BJ (cell line): Measurements from ENCODE around the gene KRTAP1-5. TPM values are rescaled to one million over a fixed set of nuclear protein-coding genes. Genes with fewer than 3 reads are reported as not detected.

Experiments used
- CTCF ChIA-PET: fragments of 350-600 bp; formaldehyde crosslinking; extraction: SDS; loops from one replicate; lab custom pipeline; 2021; ENCODE audit warnings: antibody characterized with exemption, inconsistent platforms; lab: Yijun Ruan, JAX
- POLR2A ChIA-PET: fragments of 300-600 bp; sonication (Branson Sonifier 250); formaldehyde crosslinking; extraction: SDS; loops from one replicate; lab custom pipeline; 2021; ENCODE audit warnings: antibody characterized with exemption; lab: Charles Lee
- DNase-seq: peaks from one replicate; pipeline ENCODE4 v3.0.0-alpha.2; 2011; ENCODE audit warnings: low read depth
- H3K27me3 ChIP-seq: 2 replicates; pipeline ENCODE4 v1.6.0; 2011; ENCODE audit warnings: low read length; ENCODE audit not compliant: control insufficient read depth, insufficient read depth
- H3K36me3 ChIP-seq: 2 replicates; pipeline ENCODE4 v1.5.1; 2011; ENCODE audit warnings: low read length; ENCODE audit not compliant: control insufficient read depth, insufficient read depth
- H3K4me3 ChIP-seq: 2 replicates; pipeline ENCODE4 v1.5.1; 2011; ENCODE audit warnings: low read depth, mild to moderate bottlenecking, control low read depth, low read length
- polyA plus RNA-seq: library from polyadenylated mRNA; depleted of rRNA; stranded (reverse); fragments of >200 nt; gene quantifications from 2 replicates; pipeline ENCODE4 v1.2.3, GENCODE V29; 2011
- TF ChIP-seq, protein P1 (sequence below): IDR thresholded peaks from 2 replicates; pipeline ENCODE4 v1.5.1; 2011; ENCODE audit warnings: low read depth, mild to moderate bottlenecking, control low read depth, inconsistent platforms, low read length, moderate library complexity; ENCODE audit not compliant: insufficient read depth

Gene KRTAP1-5
- polyA plus RNA-seq, 1 experiment, result 65.1 TPM

DNA sequence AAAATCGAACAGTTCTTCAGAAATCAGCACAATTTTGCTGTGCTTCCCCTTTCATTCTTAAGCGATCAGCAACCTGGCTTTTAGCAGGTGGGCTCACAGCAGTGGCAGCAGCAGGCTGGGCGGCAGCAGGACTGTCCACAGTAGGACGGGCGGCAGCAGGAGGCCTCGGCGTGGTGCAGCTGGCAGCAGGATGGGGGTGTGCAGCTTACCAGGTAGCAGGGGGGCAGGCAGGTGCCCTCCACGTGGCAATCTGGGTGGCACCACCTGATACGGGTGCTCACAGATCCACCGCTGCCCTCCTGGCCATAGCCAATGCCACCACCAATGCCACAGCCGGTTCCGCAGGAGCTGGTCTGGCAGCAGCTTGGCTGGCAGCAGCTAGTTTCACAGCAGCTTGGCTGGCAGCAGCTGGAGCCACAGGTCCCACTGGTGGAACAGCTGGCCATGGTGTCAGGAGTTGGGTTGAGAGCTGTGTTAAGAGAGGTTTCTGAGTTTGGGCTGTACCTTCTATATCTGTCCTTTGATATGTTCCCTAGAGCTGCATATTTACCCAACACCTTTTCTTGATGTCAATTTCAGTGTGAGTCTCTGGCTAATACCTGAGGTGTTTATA is 2.7 kb upstream of the KRTAP1-5 start, which contains the start of gene KRTAP1-4:
Gene KRTAP1-4, minus strand, starts transcription at position 563 of the 613 bp plus-strand sequence. Its CDS starts 117 bp downstream, at position 446.
- TF ChIP-seq, protein P1, sequence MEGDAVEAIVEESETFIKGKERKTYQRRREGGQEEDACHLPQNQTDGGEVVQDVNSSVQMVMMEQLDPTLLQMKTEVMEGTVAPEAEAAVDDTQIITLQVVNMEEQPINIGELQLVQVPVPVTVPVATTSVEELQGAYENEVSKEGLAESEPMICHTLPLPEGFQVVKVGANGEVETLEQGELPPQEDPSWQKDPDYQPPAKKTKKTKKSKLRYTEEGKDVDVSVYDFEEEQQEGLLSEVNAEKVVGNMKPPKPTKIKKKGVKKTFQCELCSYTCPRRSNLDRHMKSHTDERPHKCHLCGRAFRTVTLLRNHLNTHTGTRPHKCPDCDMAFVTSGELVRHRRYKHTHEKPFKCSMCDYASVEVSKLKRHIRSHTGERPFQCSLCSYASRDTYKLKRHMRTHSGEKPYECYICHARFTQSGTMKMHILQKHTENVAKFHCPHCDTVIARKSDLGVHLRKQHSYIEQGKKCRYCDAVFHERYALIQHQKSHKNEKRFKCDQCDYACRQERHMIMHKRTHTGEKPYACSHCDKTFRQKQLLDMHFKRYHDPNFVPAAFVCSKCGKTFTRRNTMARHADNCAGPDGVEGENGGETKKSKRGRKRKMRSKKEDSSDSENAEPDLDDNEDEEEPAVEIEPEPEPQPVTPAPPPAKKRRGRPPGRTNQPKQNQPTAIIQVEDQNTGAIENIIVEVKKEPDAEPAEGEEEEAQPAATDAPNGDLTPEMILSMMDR, result no peak
- CTCF ChIA-PET, result interaction anchor here (1.0 to 1.6 kb wide), 4 partner anchors 11 to 122 kb away, joined by 3 to 5 read pairs (median 4); partner anchors contain the start of genes KRTAP1-1 and KRTAP2-1
- H3K36me3 ChIP-seq, result no peaks in the 10 kb centered on the region
- no peaks in the 10 kb centered on the region for H3K27me3 ChIP-seq
- H3K4me3 ChIP-seq, result no peak within 1 kb of the TSS
- no peak for DNase-seq
- POLR2A ChIA-PET, result no interaction called here

GRCh38 chr17:41024697-41025096 is 2.3 kb downstream of the KRTAP1-5 start:
- no peaks in the 10 kb centered on the region for H3K27me3 ChIP-seq
- POLR2A ChIA-PET, result interaction anchor here (0.5 to 0.6 kb wide), 4 partner anchors 28 to 573 kb away, joined by 3 to 18 read pairs (median 3); partner anchors contain the start of gene KRTAP2-3
- TF ChIP-seq, protein P1, result no peak
- no peak overlapping the region for H3K4me3 ChIP-seq
- no peaks in the 10 kb centered on the region for H3K36me3 ChIP-seq
- no peak for DNase-seq
- CTCF ChIA-PET, result interaction anchor here (0.9 to 2.0 kb wide), 6 partner anchors 11 to 298 kb away, joined by 3 to 7 read pairs (median 3); partner anchors contain the start of gene KRTAP2-3

GRCh38 chr17:41020336-41020735 is 6.7 kb downstream of the KRTAP1-5 start:
- POLR2A ChIA-PET, result no interaction called here
- CTCF ChIA-PET, result no interaction called here
- no peaks in the 10 kb centered on the region for H3K36me3 ChIP-seq
- TF ChIP-seq, protein P1, result no peak
- no peak overlapping the region for H3K4me3 ChIP-seq
- no peaks in the 10 kb centered on the region for H3K27me3 ChIP-seq
- DNase-seq, result no peak

DNA sequence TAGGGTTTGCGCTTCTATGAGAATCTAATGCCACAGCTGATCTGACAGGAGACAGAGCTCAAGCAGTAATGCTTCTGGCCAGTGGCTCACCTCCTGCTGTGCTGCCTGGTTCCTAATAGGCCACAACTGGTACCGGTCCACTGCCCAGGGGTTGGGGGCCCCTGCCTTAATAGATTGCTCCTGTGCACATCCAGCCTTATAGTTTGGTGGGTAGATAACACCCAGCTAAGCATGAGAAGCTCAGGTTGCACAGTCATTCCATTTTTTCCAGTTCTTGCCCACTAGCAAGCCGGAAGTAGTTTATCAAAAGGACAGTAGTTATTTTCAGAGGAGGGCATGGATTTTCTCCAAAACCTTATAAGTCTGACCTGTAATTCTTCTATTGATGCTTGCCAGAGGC is 7.6 kb downstream of the KRTAP1-5 start:
- POLR2A ChIA-PET, result interaction anchor here (0.6 kb wide), 1 partner anchor 266 kb away, joined by 5 read pairs; no protein-coding TSS in a partner anchor
- DNase-seq, result no peak
- Histone ChIP-seq H3K4me3 (no peak overlapping the region), H3K27me3 (no peaks in the 10 kb centered on the region), H3K36me3 (no peaks in the 10 kb centered on the region)
- CTCF ChIA-PET, result interaction anchor here (0.8 kb wide), 1 partner anchor 477 kb away, joined by 3 read pairs; no protein-coding TSS in a partner anchor
- TF ChIP-seq, protein P1, result no peak

GRCh38 chr17:41018541-41018940 is 8.5 kb downstream of the KRTAP1-5 start:
- CTCF ChIA-PET, result interaction anchor here (0.6 to 1.2 kb wide), 4 partner anchors 10 to 727 kb away, joined by 3 to 5 read pairs (median 3); no protein-coding TSS in a partner anchor
- TF ChIP-seq, protein P1, result no peak
- no peaks in the 10 kb centered on the region for H3K27me3 ChIP-seq
- no peak for DNase-seq
- no peak overlapping the region for H3K4me3 ChIP-seq
- POLR2A ChIA-PET, result interaction anchor here (0.6 kb wide), 1 partner anchor 40 kb away, joined by 5 read pairs; no protein-coding TSS in a partner anchor
- no peaks in the 10 kb centered on the region for H3K36me3 ChIP-seq
